ENCODE results near the gene EFNA5.

Gene EFNA5

DNA sequence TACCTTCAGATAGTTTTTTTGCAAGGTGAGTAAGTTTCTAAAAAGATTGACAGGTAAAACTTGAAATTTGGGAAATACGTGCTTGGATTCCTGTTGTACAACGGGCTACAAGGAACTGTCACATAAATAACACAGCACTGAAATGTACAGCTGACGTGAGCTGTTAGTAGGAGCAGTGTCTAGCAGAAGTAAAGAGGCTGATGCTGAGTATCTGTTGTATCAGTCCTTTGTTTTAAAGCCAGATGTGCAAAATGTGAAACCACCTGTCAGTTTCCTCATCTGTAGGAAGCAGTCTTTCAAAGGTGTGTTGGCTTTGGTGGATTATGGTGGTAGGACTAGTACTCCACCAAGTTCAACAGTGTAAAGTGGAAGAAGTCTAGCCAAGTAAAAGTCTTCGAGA is 122.3 kb downstream of the EFNA5 start:
- no peak overlapping the region for H3K4me3 ChIP-seq (IDR thresholded peaks at IDR 0.05; ENCODE audit: insufficient read depth, low read depth, low read length)
- TF ChIP-seq, protein P1, sequence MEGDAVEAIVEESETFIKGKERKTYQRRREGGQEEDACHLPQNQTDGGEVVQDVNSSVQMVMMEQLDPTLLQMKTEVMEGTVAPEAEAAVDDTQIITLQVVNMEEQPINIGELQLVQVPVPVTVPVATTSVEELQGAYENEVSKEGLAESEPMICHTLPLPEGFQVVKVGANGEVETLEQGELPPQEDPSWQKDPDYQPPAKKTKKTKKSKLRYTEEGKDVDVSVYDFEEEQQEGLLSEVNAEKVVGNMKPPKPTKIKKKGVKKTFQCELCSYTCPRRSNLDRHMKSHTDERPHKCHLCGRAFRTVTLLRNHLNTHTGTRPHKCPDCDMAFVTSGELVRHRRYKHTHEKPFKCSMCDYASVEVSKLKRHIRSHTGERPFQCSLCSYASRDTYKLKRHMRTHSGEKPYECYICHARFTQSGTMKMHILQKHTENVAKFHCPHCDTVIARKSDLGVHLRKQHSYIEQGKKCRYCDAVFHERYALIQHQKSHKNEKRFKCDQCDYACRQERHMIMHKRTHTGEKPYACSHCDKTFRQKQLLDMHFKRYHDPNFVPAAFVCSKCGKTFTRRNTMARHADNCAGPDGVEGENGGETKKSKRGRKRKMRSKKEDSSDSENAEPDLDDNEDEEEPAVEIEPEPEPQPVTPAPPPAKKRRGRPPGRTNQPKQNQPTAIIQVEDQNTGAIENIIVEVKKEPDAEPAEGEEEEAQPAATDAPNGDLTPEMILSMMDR (conservative IDR thresholded peaks at IDR 0.05; ENCODE audit: low read depth, low read length): no peak
- H3K4me2 ChIP-seq: no peak overlapping the region
- no peaks in the 10 kb centered on the region for H3K4me1 ChIP-seq (ENCODE audit: low read depth, poor library complexity, severe bottlenecking)
- no peak overlapping the region for H2AFZ ChIP-seq (ENCODE audit: low read depth)
- no peak overlapping the region for H3K27ac ChIP-seq
- no peaks in the 10 kb centered on the region for H4K20me1 ChIP-seq (ENCODE audit: insufficient read depth)
- H3K36me3 ChIP-seq (ENCODE audit: insufficient read depth): no peaks in the 10 kb centered on the region
- no peaks in the 10 kb centered on the region for H3K79me2 ChIP-seq (ENCODE audit: insufficient read depth, low read depth)
- no peak overlapping the region for H3K9ac ChIP-seq
- no peaks in the 10 kb centered on the region for H3K27me3 ChIP-seq (ENCODE audit: insufficient read depth, low read depth)

DNA sequence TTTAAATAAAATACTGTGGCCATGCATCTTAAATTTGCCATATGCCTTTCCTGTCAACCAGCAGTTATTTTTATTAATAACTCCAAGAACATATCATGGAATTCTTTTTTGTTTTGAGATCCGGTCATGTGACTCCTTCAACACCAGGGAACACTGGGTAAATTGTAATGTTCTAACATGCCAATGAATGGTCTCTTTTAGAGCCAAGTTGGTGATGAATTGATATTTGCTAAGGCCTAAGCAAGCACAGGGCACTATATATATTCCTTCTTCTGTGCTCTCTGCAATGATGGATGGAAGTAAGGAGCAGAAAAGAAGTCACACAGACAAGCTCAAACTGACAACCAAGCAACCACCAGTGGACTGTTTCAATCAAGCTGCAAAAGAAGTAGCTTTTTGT is 124.0 kb downstream of the EFNA5 start:
- Histone ChIP-seq H3K36me3 (ENCODE audit: insufficient read depth) (no peaks in the 10 kb centered on the region), H3K9ac (no peak overlapping the region), H3K27ac (no peak overlapping the region), H3K4me2 (no peak overlapping the region), H3K4me1 (ENCODE audit: low read depth, poor library complexity, severe bottlenecking) (peaks cover 10% of the 10 kb centered on the region), H4K20me1 (ENCODE audit: insufficient read depth) (no peaks in the 10 kb centered on the region), H3K79me2 (ENCODE audit: insufficient read depth, low read depth) (no peaks in the 10 kb centered on the region), H3K4me3 (IDR thresholded peaks at IDR 0.05; ENCODE audit: insufficient read depth, low read depth, low read length) (no peak overlapping the region), H3K27me3 (ENCODE audit: insufficient read depth, low read depth) (no peaks in the 10 kb centered on the region), H2AFZ (ENCODE audit: low read depth) (no peak overlapping the region)
- TF ChIP-seq, protein P1 (conservative IDR thresholded peaks at IDR 0.05; ENCODE audit: low read depth, low read length): no peak

DNA sequence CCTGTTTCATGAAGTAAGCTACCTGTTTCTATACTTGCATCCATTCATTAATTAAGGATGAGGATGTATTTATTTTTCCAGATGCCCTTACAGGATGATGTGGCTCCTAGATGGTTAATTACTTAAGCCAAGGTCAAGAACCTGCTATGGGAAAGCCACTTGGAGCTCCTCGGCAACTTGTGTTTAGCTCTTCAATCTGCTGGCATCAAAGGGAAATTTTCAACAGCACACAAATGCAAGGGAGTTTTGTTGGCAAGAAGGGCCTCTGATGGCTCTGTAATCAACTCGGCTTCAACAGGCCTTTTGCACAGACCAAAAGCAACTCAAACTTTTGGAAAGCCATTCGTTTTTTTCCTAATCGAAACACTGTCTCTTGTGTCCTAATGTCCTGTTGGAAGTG is 125.3 kb downstream of the EFNA5 start:
- no peak overlapping the region for H3K4me2 ChIP-seq

DNA sequence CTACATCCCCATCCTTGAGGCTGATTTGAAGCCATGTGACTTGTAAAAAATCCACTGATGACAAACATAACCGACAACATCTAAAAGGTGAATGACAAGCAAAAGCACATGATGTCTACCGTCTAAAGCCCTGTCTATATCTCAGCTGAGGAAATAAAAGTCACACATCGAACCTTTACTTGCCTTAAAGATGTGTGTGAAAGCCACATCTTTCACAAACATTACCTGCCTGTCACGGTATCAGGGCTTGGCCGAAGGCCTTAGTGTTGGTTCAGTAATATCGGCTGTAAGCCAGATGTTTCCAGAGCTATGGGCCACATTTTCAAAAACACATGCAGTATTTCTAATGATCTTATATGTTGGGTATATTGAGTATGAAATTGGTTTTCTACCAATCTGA is 125.8 kb downstream of the EFNA5 start:
- Histone ChIP-seq H3K27me3 (ENCODE audit: insufficient read depth, low read depth) (no peaks in the 10 kb centered on the region), H4K20me1 (ENCODE audit: insufficient read depth) (no peaks in the 10 kb centered on the region), H3K4me3 (IDR thresholded peaks at IDR 0.05; ENCODE audit: insufficient read depth, low read depth, low read length) (no peak overlapping the region), H3K4me2 (no peak overlapping the region), H3K79me2 (ENCODE audit: insufficient read depth, low read depth) (no peaks in the 10 kb centered on the region), H3K27ac (no peak overlapping the region), H2AFZ (ENCODE audit: low read depth) (no peak overlapping the region), H3K9ac (no peak overlapping the region), H3K36me3 (ENCODE audit: insufficient read depth) (no peaks in the 10 kb centered on the region), H3K4me1 (ENCODE audit: low read depth, poor library complexity, severe bottlenecking) (peaks cover 22% of the 10 kb centered on the region)
- TF ChIP-seq, protein P1 (conservative IDR thresholded peaks at IDR 0.05; ENCODE audit: low read depth, low read length): no peak

More for the DNA sequence above, 125.3 kb downstream of the EFNA5 start:
- H3K27ac ChIP-seq: no peak overlapping the region
- H3K9ac ChIP-seq: no peak overlapping the region
- no peak overlapping the region for H2AFZ ChIP-seq (ENCODE audit: low read depth)
- no peaks in the 10 kb centered on the region for H3K27me3 ChIP-seq (ENCODE audit: insufficient read depth, low read depth)
- peaks cover 22% of the 10 kb centered on the region for H3K4me1 ChIP-seq (ENCODE audit: low read depth, poor library complexity, severe bottlenecking)
- H3K4me3 ChIP-seq (IDR thresholded peaks at IDR 0.05; ENCODE audit: insufficient read depth, low read depth, low read length): no peak overlapping the region
- no peaks in the 10 kb centered on the region for H3K79me2 ChIP-seq (ENCODE audit: insufficient read depth, low read depth)
- TF ChIP-seq, protein P1 (conservative IDR thresholded peaks at IDR 0.05; ENCODE audit: low read depth, low read length): no peak
- H3K36me3 ChIP-seq (ENCODE audit: insufficient read depth): no peaks in the 10 kb centered on the region
- H4K20me1 ChIP-seq (ENCODE audit: insufficient read depth): no peaks in the 10 kb centered on the region
